Prostate gland (tissue), 2 donors: Measurements from ENCODE around the gene TYW3.

Experiments used
- POLR2AphosphoS5 ChIP-seq: sonication (generic); formaldehyde crosslinking; IDR thresholded peaks from one replicate; pipeline ENCODE4 v1.6.1; 2017; ENCODE audit warnings: antibody characterized with exemption
- TF ChIP-seq, protein P1 (sequence below), 4 experiments: fragments of 200-600 bp in 2 of 4; fragments of 450-650 bp in 2 of 4; sonication (generic) in 2 of 4; IDR thresholded peaks; 1 replicate in 3 of 4; 2 replicates in 1 of 4; pipeline ENCODE4 v1.5.1; 2016 to 2019; ENCODE audit warnings: antibody characterized with exemption in 4 of 4, mild to moderate bottlenecking in 2 of 4, moderate library complexity in 2 of 4

- TF ChIP-seq, protein P1, sequence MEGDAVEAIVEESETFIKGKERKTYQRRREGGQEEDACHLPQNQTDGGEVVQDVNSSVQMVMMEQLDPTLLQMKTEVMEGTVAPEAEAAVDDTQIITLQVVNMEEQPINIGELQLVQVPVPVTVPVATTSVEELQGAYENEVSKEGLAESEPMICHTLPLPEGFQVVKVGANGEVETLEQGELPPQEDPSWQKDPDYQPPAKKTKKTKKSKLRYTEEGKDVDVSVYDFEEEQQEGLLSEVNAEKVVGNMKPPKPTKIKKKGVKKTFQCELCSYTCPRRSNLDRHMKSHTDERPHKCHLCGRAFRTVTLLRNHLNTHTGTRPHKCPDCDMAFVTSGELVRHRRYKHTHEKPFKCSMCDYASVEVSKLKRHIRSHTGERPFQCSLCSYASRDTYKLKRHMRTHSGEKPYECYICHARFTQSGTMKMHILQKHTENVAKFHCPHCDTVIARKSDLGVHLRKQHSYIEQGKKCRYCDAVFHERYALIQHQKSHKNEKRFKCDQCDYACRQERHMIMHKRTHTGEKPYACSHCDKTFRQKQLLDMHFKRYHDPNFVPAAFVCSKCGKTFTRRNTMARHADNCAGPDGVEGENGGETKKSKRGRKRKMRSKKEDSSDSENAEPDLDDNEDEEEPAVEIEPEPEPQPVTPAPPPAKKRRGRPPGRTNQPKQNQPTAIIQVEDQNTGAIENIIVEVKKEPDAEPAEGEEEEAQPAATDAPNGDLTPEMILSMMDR (IDR thresholded peaks at IDR 0.05): peak in 3 of 4 experiments; percentile 59 to 74 (median 64)
- TF ChIP-seq POLR2AphosphoS5: peak; percentile 18
Measured at GRCh38 chr1:74733604-74734484, 892 bp downstream of the TYW3 start.
